GM12892 (cell line): Measurements from ENCODE around the gene B3GALT5.

ENCODE experiments used
- DNase-seq: peaks from one replicate; pipeline ENCODE4 v3.0.0; 2011; ENCODE audit not compliant: insufficient read length
- FAIRE-seq: peaks from 2 replicates; lab custom pipeline; 2011; peaks lifted over from hg19 to GRCh38; lab: Jason Lieb, UNC
- POLR2A ChIP-seq: IDR thresholded peaks from 2 replicates; pipeline ENCODE4 v1.6.1; 2011; ENCODE audit warnings: low read depth, low read length, control low read depth
- POLR2AphosphoS5 ChIP-seq: IDR thresholded peaks from 2 replicates; pipeline ENCODE4 v1.6.1; 2011; ENCODE audit warnings: low read depth, low read length, control low read depth
- TAF1 ChIP-seq: IDR thresholded peaks from 2 replicates; pipeline ENCODE4 v1.6.1; 2011; ENCODE audit warnings: low read depth, mild to moderate bottlenecking, control low read depth, low read length, borderline replicate concordance

Gene B3GALT5

DNA sequence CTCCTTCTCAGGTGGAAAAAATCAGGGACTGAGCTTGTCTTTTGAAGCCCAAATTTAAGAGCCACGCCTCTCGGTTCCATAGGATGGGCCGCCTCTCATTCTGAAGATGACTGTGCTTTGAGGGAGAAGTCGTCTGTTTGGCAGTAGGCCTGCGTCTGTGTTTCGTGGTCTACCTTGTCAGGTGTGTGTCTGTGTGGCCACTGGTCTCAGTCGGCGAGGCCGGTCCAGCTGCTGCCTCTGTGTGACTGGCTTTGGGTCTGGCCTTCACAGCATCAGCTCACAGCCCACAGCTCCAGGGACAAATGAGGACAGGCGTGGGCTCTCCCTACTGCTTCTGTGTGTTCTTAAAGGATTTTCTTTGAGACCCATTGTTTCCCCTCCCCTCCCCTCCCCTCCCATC is 50.3 kb downstream of the B3GALT5 start:
- FAIRE-seq = no peak
- TF ChIP-seq TAF1 (no peak), POLR2A (no peak), POLR2AphosphoS5 (no peak)
- no peak for DNase-seq

DNA sequence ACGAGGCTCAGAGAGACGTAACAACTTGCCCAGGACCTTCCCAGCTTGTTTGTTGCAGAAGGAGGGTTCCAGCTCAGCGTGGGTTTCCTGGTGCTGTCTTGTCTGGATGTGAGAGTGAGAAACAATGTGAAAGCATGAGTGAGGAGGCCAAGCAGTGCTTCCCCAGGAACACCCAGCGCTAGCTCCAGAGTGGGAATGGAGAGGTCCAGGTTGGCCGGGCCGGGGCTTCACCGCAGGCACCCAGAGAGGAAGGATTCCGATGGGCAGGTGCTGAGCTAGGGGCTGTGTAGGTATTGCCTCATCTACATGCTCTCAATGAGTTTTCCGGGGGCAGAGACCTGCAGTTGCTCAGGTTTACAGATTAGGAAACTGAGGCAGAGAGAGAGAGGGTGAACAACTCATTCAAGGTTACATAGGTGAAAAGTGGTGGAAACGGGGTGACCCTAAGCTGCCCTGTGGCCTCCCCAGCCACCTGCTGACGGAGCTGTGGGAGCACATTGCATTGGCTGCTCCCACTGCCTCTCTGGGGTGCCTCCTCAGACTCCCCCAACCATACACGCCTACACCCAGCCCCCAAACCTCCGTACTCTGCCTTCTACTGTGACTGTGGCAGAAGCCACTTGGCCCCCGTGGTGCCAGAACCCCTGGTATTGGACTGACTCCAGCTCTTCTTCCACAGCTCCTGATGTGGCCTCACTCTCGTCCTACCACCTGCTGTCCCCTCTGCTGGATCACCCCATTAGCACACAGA is 51.2 kb downstream of the B3GALT5 start:
- TF ChIP-seq POLR2A = no peak
- no peak for TF ChIP-seq TAF1
- no peak for TF ChIP-seq POLR2AphosphoS5
- FAIRE-seq = no peak
- no peak for DNase-seq

DNA sequence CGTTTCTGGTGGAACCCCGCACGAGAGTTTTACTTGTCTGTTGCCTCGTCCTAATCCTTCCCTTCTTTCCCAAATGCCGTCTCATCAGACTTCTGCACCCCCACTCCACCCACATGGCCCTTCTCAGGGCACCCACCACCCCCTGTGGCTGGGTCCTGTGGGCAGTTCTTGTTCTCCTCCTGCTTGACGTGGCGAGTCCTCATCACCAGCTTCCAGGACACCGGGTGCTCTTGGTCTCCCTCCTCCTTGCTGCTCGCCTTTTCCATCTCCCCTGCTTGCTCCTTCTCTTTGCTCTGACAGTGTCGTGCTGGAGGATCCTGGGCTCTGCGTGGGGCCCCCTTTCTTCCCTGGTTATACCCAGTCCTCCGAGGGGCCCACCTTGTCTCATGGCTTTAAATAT is 51.8 kb downstream of the B3GALT5 start:
- TF ChIP-seq POLR2A (no peak), POLR2AphosphoS5 (no peak), TAF1 (no peak)
- no peak for FAIRE-seq

DNA sequence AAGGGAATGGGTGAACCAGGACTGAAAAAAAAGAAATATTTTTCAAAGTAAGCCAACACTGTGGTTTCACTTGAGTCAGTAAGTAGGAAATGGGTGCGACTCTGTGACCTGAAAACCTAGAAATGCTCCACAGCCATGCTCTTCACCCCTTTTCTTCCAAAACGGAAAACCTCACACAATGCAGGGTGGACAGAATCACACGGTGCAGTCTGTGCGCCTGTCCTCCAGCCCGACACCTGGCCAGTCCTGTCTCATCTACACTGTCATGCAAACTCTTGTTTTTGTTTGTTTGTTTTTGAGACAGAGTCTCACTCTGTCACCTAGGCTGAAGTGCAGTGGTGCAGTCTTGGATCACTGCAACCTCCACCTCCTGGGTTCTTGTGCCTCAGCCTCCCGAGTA is 53.3 kb downstream of the B3GALT5 start:
- TF ChIP-seq POLR2A (no peak), TAF1 (no peak), POLR2AphosphoS5 (no peak)
- DNase-seq (no peak), FAIRE-seq (no peak)

More for the DNA sequence above, 51.8 kb downstream of the B3GALT5 start:
- DNase-seq = no peak

DNA sequence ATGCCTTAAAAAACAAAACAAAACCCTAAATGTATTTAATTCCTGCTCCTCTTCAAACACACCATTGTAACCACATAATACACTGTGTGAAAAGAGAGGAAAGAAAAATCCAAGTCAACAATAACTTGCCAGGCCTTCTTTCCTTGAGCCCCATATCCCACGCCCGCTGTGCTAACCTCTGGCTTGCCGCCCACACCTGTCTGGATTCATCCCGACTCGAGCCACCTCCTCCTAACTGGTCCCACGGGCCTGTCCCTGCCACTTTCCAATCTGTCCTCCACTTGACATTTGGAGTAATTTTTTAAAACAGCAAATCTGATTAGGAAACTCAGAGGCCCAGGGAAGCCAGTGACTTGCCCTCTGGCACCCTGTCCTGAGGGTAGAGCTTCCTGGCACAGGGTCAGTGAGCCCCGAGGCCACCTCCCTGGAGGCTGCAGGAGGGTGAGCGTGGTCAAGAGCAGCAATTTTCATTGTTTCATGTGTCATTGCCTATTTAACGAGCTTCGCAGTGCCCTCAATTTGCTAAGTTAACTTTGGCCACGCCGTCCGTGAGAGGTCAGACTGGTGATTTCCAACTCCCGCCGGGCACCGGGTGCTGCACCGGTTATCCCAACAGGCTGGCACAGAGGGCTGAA is 54.1 kb downstream of the B3GALT5 start:
- TF ChIP-seq POLR2A (no peak), TAF1 (no peak), POLR2AphosphoS5 (no peak)
- DNase-seq = no peak
- no peak for FAIRE-seq

DNA sequence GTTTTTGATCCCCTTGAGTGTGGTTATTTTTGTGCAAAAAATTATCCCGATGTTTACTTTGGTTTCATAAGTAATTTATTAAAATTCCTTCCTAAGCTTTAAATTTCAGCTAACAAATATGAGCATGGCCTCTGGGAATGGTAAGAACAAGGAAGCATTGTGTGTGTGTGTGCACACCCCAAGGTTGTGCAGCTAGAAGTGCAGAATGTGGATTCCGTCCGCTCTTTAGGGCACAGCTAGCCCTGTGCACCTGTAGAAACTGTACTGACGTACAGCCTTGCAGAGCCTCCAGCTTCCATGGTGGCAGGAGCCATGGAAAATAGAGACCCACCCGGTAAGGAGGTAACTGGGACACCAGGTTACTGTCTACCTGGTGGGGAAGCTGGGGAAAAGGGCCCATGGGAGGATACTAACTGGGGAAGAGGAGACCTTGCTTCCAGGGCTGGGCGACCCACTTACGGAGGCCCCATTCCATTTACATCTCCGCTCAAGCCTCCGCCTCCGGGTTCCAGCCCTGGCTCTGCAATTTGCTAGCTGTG is 54.7 kb downstream of the B3GALT5 start:
- FAIRE-seq (no peak), DNase-seq (no peak)
- TF ChIP-seq POLR2A (no peak), POLR2AphosphoS5 (no peak), TAF1 (no peak)

DNA sequence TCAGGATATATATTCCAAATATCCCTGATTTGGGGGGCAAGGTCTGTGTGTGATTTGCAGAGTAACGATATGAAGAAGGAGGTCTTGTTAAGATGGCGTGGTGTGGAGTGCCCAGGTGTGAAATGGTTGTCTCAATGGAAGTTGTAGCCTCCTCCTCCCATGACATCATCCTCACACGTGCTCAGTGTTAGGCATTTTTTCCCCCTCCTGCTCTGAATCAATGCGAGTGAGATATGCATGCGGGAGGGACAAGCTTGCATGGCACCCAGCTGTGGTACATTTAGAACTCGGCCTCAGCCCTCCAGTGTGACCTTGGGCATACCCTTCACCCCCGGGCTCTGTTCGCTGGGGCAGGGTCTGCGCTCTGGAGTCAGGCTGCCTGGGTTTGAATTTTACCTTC is 55.6 kb downstream of the B3GALT5 start:
- no peak for FAIRE-seq
- no peak for DNase-seq
- no peak for TF ChIP-seq POLR2A
- no peak for TF ChIP-seq POLR2AphosphoS5
- no peak for TF ChIP-seq TAF1

DNA sequence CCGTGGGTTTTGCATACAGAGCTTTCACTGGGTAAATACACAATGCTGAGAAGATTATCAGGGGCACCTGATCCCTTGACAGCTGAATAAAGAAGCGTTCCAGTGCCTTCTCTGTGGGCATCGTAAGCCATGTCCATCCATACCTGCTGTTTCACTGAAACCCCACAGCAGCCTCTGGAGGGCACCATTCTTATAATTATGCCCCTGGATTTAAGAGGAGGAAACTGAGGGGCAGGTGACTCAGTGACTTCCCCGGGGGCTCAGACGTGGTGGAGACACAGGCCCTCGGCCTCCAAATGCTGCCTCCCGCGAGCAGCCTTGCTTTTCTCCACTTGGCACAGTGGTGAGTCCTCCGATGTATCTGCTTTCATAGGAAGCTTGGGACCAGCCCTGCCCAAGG is 56.7 kb downstream of the B3GALT5 start:
- no peak for FAIRE-seq
- TF ChIP-seq POLR2AphosphoS5 (no peak), TAF1 (no peak), POLR2A (no peak)

DNA sequence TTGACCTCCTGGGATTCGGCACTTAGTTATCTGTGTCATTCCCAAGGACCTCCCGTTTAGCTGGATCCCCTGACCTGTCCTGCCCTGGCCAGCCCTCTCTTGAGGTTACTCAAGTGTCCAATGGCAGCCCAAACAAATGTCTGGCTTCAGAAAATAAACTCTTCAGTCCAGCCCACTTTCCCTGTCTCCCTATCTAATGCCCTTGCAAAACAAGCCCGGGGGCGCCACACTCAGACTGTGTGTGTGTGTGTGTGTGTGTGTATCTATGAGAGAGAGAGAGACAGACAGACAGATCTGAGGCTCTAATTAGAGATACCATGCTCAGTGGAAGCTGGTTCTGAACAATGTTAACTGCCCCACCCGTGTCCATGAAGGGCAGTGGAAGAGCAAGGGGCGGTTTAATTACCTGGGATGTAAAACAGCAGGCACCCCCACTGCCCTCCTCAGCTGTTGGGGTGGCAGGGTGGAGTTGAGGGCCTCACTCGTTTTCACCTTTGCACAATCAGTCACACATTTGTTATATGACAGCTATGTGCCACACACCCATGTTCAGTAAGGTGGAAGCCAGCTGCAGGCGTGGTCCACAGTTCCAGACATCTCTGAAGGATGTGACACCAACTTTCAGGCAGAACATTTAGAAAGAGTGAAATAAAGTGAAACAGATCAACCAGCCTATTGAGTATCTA is 57.4 kb downstream of the B3GALT5 start:
- TF ChIP-seq POLR2A (no peak), POLR2AphosphoS5 (no peak), TAF1 (no peak)
- FAIRE-seq = no peak
- DNase-seq = no peak

More for the DNA sequence above, 56.7 kb downstream of the B3GALT5 start:
- DNase-seq = no peak

DNA sequence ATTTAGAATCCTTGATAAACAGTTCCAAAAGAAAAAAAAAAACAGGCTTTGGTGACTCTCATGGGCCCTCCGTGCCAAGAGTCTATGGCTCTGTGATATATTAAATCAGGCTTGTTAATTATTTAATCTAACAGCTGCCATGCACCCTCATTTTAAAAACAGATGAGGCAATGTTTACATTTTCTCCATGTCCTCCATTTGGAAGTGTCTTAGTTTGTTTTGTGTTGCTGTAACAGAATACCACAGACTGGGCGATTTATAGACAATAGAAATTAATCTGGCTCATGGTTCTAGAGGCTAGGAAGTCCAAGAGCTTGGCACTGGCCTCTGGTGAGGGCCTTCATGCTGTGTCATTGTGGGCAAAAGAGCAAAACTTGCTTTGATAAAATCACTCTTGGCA is 58.0 kb downstream of the B3GALT5 start:
- DNase-seq (no peak), FAIRE-seq (no peak)
- TF ChIP-seq POLR2AphosphoS5 (no peak), POLR2A (no peak), TAF1 (no peak)

DNA sequence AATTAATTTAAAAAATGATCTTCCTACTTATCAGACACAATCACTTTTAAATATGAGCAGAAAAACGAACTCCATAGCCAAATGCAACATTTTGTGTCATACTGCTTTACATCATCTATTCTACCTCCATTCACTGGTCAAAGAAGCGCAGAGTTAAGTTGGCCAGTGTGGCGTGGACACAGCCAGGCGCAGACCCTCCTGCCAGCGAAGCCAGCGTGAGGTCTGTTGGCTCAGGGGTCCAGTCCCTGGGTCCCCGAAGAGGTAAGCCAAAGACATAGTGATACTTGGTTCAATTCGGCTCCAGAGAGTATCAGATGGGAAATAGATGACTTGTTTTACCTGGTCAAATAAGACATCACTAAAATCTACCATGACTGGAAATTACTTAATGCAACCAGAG is 59.2 kb downstream of the B3GALT5 start:
- TF ChIP-seq POLR2AphosphoS5 = no peak
- no peak for TF ChIP-seq POLR2A
- no peak for TF ChIP-seq TAF1
- FAIRE-seq (no peak), DNase-seq (no peak)

DNA sequence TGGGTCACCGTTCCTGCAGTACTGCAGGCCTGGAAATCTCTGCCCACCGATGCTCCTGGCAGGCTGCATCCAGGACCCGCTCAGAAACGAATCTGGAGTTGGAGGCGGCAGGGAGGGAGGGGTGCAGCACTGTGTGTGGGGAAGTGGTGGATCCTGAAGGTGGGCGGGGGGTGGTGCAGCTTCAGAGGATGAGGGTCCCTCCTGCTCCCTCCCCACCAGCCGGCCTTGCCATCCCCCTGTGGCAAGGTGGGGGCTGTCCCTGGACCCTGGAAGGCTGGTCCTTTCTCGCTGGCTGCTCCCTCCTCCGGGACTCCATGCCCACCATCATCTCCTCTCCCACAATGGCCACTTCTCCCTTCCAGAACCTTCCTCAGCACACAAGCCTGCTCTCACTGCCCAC is 60.4 kb downstream of the B3GALT5 start:
- DNase-seq (no peak), FAIRE-seq (no peak)
- TF ChIP-seq POLR2A = no peak
- TF ChIP-seq POLR2AphosphoS5 = no peak
- TF ChIP-seq TAF1 = no peak
